ENCODE measurements around the gene MARCHF3. TPM values are rescaled to one million over a fixed set of nuclear protein-coding genes. Genes with fewer than 3 reads are reported as not detected.

Gene MARCHF3
- total and polyA plus RNA-seq, 10 of the 15 experiments (the other 5 are each of a cell fraction or from before 2014, with no cell fraction given), result 3.6 to 24.1 (median 11.3) TPM

- no peak overlapping the region for H3K4me3 ChIP-seq
- H2AFZ ChIP-seq (ENCODE audit: control insufficient read depth, low read depth, low read length), result no peak overlapping the region
- FAIRE-seq (no peak), ATAC-seq (no peak), DNase-seq (ENCODE audit: low read depth, low spot score) (no peak)
- H3K79me2 ChIP-seq (ENCODE audit: control insufficient read depth, insufficient read depth, low read length), result no peaks in the 10 kb centered on the region
- H3K27ac ChIP-seq (ENCODE audit: control insufficient read depth, insufficient read depth), result no peak overlapping the region
- ChIA-PET CTCF (no interaction called here), SMC1A (ENCODE audit: uncharacterized antibody, unreplicated experiment) (interaction anchor here (1.0 kb wide), 1 partner anchor 11 kb away, joined by 5 read pairs; no protein-coding TSS in a partner anchor), POLR2A (no interaction called here), RAD21 (ENCODE audit: unreplicated experiment) (interaction anchor here (1.0 kb wide), 1 partner anchor 127 kb away, joined by 3 read pairs; no protein-coding TSS in a partner anchor)
- H4K20me1 ChIP-seq (ENCODE audit: control insufficient read depth, insufficient read depth), result no peaks in the 10 kb centered on the region
- in situ Hi-C loops (cut with MboI) (no loop called here), intact Hi-C loops (cut with micrococcal nuclease; ENCODE audit: unreplicated experiment) (no loop called here)
- no peak overlapping the region for H3K9ac ChIP-seq (ENCODE audit: control insufficient read depth, insufficient read depth, low read length)
- H3K4me2 ChIP-seq (ENCODE audit: control insufficient read depth, insufficient read depth), result no peak overlapping the region
- BruUV-seq (replicated peaks), result no TSS peak
- H3K9me3 ChIP-seq (replicated peaks; ENCODE audit: control insufficient read depth, insufficient read depth, low read length), result no peaks in the 10 kb centered on the region
- H3K27me3 ChIP-seq (replicated peaks in 1 of 2; ENCODE audit: control insufficient read depth in 2 of 2, insufficient read depth in 2 of 2, low read length in 1 of 2), result no peaks in the 10 kb centered on the region
- H3K4me1 ChIP-seq (ENCODE audit: control insufficient read depth, insufficient read depth, low read length), result no peaks in the 10 kb centered on the region
- WGBS (ENCODE audit: insufficient coverage, insufficient replicate concordance, low lambda C conversion rate, missing lambda C conversion rate), result 100% methylated on average over 1 of the region's 1 CpG
- H3K36me3 ChIP-seq (ENCODE audit: control insufficient read depth in 2 of 2, insufficient read depth in 2 of 2, low read length in 1 of 2), result no peaks in the 10 kb centered on the region
- TF ChIP-seq NR2F1 (conservative IDR thresholded peaks at IDR 0.05) (no peak), RELA (IDR thresholded peaks at IDR 0.05; ENCODE audit: borderline replicate concordance, partially characterized antibody) (no peak), PBX3 (IDR thresholded peaks at IDR 0.05; ENCODE audit: insufficient replicate concordance, low read depth, low read length) (no peak), ZNF592 (IDR thresholded peaks at IDR 0.05) (no peak), NKRF (conservative IDR thresholded peaks at IDR 0.05) (no peak), E2F8 (IDR thresholded peaks at IDR 0.05; ENCODE audit: low read depth, partially characterized antibody) (no peak), ZBTB33 (IDR thresholded peaks at IDR 0.05) (no peak), KLF5 (IDR thresholded peaks at IDR 0.05; ENCODE audit: partially characterized antibody) (no peak), RB1 (IDR thresholded peaks at IDR 0.05; ENCODE audit: borderline replicate concordance) (no peak), BCL11A (IDR thresholded peaks at IDR 0.05; ENCODE audit: low read depth, low read length) (no peak)
These were observed 142.2 kb downstream of the MARCHF3 start for GRCh38 chr5:126888175-126888574.

All from GM12878 (cell line).